Type B pancreatic cell (in vitro differentiated cells): ENCODE measurements around the gene RAPGEF1. TPM values are rescaled to one million over a fixed set of nuclear protein-coding genes. Genes with fewer than 3 reads are reported as not detected.

Experiments used
- DNase-seq: peaks from one replicate; pipeline ENCODE4 v3.0.0; 2021; ENCODE audit warnings: mixed read lengths; ENCODE audit not compliant: unreplicated experiment; ENCODE audit errors: extremely low spot score
- H3K27ac Mint-ChIP-seq: 2 replicates; pipeline ENCODE4 v1.8.0; 2021; ENCODE audit warnings: mild to moderate bottlenecking, mixed read lengths
- H3K27me3 Mint-ChIP-seq: 2 replicates; pipeline ENCODE4 v1.8.0; 2021; ENCODE audit warnings: mixed read lengths
- H3K36me3 Mint-ChIP-seq: 2 replicates; pipeline ENCODE4 v1.8.0; 2021; ENCODE audit warnings: mixed read lengths
- H3K4me1 Mint-ChIP-seq: one replicate; pipeline ENCODE4 v1.8.0; 2021; ENCODE audit warnings: mixed read lengths; ENCODE audit not compliant: unreplicated experiment
- H3K4me3 Mint-ChIP-seq: 2 replicates; pipeline ENCODE4 v1.8.0; 2021; ENCODE audit warnings: mild to moderate bottlenecking, mixed read lengths
- H3K9me3 Mint-ChIP-seq: 2 replicates; pipeline ENCODE4 v1.8.0; 2021; ENCODE audit warnings: mixed read lengths
- total RNA-seq: library from RNA; stranded (reverse); gene quantifications from 2 replicates; pipeline ENCODE4 v1.2.1, GENCODE V29; 2021; ENCODE audit warnings: low replicate concordance
- TF ChIP-seq, protein P1 (sequence below): fragments of 200-600 bp; sonication (generic); conservative IDR thresholded peaks from 2 replicates; pipeline ENCODE4 v1.5.0; 2021; ENCODE audit warnings: antibody characterized with exemption, mild to moderate bottlenecking

Gene RAPGEF1
- total RNA-seq, 1 donor from 2014 or later, result 45.9 TPM

DNA sequence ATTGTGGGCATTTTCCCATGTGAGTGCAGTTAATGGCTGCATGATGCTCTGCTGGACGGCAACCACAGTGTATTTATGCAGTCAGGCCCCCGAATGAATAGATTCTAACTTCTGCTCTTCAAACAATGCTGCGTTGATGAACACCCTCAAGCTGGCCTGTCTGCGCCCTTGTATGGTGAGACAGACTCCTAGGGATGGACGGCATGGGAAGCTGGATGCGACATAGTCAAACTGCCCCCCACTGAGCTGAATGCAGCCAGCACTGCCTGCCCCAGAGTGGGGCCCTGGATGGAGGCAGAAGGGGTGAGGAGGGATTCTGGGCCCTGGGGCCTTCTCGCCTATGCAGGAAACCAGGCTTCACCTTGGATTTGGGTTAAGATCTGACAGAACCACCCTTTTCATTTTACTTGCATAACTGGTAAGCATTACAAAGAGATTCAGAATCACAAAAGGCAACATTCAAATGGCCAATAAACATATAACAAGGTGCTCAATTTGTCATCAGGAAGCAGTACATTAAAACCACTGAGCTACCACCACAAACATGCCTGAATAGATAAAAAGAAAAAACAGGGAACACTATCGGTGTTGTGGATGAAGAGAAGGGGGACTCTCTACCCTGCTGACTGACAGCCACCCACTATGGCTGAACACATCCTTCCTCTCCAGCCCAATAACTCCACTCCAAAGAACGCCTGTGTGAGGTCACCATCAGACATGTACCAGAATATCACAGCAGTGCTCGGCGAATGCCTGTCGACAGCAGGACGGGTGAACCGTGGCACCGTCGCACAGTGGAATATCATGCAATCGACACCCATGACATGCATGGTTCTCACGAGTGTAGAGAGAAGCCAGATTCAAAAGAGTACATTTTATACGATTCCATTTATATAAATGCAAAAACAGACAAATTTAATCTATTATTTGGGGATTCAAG lies 79.1 kb downstream of the RAPGEF1 start:
- H3K4me3 Mint-ChIP-seq, result no peak overlapping the region
- H3K27me3 Mint-ChIP-seq, result no peaks in the 10 kb centered on the region

DNA sequence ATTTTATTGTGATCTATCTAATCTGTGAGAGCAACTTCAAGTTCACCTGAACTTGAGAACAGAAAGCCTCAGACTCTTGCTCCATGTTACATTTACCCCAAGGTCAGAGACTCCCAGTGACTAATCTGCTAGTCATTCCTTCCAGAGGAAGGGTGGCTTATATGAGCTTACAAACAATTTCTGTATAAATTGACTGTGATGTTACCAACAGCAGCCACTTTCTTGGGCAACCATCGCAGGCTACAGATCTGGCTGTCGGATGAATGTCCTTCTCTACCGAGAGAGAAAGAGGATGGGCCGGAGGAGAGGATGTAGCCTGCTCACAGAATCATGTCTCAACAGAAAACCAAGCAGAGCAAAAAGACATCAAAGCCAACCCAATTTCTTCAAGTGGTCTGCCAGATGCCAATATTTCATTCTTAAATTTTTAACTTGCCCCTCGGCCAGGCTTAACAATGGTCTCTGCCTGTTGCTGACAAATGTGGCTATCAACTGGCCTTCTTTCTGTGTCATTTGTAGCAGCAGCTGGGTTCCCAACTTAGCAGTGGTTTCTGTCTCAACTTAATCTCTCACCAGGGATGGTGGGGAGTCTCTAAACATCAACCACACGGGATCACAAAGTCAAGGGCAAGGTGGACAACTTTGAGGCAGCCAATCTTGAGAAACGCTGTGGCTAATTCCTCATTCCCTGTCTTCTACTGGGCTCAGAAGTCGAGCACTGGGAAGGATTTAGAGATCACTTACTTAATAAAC lies 81.3 kb downstream of the RAPGEF1 start:
- no peaks in the 10 kb centered on the region for H3K9me3 Mint-ChIP-seq
- H3K4me1 Mint-ChIP-seq, result peaks cover 30% of the 10 kb centered on the region
- peaks cover 4% of the 10 kb centered on the region for H3K36me3 Mint-ChIP-seq
- no peak for DNase-seq
- H3K27me3 Mint-ChIP-seq, result no peaks in the 10 kb centered on the region
- H3K4me3 Mint-ChIP-seq, result no peak overlapping the region
- TF ChIP-seq, protein P1, sequence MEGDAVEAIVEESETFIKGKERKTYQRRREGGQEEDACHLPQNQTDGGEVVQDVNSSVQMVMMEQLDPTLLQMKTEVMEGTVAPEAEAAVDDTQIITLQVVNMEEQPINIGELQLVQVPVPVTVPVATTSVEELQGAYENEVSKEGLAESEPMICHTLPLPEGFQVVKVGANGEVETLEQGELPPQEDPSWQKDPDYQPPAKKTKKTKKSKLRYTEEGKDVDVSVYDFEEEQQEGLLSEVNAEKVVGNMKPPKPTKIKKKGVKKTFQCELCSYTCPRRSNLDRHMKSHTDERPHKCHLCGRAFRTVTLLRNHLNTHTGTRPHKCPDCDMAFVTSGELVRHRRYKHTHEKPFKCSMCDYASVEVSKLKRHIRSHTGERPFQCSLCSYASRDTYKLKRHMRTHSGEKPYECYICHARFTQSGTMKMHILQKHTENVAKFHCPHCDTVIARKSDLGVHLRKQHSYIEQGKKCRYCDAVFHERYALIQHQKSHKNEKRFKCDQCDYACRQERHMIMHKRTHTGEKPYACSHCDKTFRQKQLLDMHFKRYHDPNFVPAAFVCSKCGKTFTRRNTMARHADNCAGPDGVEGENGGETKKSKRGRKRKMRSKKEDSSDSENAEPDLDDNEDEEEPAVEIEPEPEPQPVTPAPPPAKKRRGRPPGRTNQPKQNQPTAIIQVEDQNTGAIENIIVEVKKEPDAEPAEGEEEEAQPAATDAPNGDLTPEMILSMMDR, result no peak
- peak overlapping the region; percentile 72 for H3K27ac Mint-ChIP-seq

More for the DNA sequence above, 79.1 kb downstream of the RAPGEF1 start:
- Mint-ChIP-seq H3K9me3 (no peaks in the 10 kb centered on the region), H3K4me1 (peaks cover 25% of the 10 kb centered on the region), H3K36me3 (peaks cover 4% of the 10 kb centered on the region), H3K27ac (peak overlapping the region; percentile 45)
- TF ChIP-seq, protein P1, result no peak
- DNase-seq, result no peak

DNA sequence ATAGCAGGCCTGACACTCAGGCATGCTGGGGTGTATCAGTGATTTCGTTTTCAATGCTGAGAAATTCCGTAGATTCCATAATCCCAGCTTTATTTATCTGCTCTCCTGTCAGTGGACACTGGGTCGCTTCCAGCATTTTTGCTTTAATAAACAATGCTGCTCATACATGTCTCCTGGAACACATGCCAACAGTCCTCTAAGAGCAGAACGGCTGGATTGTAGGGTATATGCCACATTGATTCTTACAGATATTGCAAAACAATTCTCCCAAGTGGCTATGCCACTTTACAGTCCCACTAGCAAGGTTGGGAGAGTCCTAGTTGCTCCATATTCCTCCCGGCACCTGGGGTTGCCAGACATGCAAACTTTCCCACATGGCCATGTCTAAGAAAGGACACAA lies 81.9 kb downstream of the RAPGEF1 start:
- Mint-ChIP-seq H3K27ac (peak overlapping the region; percentile 72), H3K4me1 (peaks cover 30% of the 10 kb centered on the region), H3K27me3 (no peaks in the 10 kb centered on the region), H3K4me3 (no peak overlapping the region), H3K36me3 (peaks cover 4% of the 10 kb centered on the region), H3K9me3 (no peaks in the 10 kb centered on the region)
- TF ChIP-seq, protein P1, result no peak
- no peak for DNase-seq

DNA sequence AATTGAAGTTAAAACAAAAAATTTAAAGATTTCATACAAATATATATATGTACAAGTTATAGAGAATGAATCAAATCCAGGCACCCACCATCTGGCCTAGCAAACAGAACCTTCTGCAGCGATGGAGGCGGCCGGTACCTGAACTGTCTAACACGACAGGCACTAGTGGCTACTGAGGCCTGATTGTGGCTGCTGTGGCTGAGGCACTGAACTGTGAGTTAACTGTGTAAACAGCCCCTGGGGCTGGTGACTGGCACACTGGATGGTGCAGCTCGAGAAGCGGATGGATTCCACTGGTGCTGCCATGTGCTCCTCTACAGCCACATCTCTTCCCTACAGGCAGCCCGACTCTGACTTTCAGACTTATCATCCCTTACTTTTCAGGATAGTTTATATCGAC lies 82.4 kb downstream of the RAPGEF1 start:
- Mint-ChIP-seq H3K4me1 (peaks cover 30% of the 10 kb centered on the region), H3K4me3 (no peak overlapping the region), H3K36me3 (peaks cover 4% of the 10 kb centered on the region), H3K27ac (no peak overlapping the region), H3K9me3 (no peaks in the 10 kb centered on the region), H3K27me3 (no peaks in the 10 kb centered on the region)
- no peak for DNase-seq
- TF ChIP-seq, protein P1, result no peak

DNA sequence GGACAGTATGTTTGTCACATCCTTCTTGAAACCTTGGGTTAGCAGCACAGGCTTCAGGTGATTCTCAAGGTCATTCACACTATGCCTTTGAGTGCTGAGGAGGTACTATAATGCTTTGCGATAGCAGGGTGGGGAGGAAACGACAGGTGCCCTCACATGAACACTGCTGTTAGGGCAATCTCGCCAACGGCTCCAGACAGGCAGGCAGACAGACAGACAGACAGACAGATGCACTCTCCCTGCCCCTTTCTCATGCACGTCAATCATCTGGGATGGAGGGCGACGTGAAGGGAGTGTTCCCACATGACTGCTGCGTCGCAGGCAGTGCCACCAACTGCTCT lies 82.9 kb downstream of the RAPGEF1 start:
- no peak overlapping the region for H3K4me3 Mint-ChIP-seq
- TF ChIP-seq, protein P1, result no peak
- peaks cover 4% of the 10 kb centered on the region for H3K36me3 Mint-ChIP-seq
- no peaks in the 10 kb centered on the region for H3K9me3 Mint-ChIP-seq
- peaks cover 30% of the 10 kb centered on the region for H3K4me1 Mint-ChIP-seq
- peak overlapping the region; percentile 57 for H3K27ac Mint-ChIP-seq
- no peaks in the 10 kb centered on the region for H3K27me3 Mint-ChIP-seq
- no peak for DNase-seq
